ENCODE results near the gene MYH13.
A peak's percentile ranks its signal among the peaks of the same experiment; 100 is the strongest.
"Not testable (repeated sequence)": the region's sequence is repeated elsewhere in the genome, so short reads cannot be mapped to it uniquely, and the experiment has no call there.

MYH13 gene

GRCh38 chr17:10295728-10296343 lies 77.0 kb downstream of the MYH13 start:
- DNase-seq: peak; percentile 78

DNA sequence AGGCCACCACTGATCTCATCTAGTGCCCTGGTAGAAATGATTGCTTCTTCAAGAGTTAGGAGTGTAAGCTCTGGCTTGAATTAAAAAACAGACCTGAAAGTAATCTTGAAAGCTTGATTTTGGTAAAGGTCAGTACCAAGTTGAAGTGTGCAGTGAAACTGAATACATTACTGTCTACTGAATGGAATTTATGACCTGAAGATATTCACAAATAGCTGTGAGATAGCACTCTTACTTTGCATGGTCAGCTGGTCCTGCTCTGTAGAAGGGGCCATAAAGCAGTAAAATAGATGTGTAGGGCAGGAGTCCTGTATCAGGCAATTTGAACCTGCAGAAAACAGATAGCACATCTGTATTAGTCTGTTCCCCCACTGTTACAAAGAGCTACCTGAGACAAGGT lies 78.6 kb downstream of the MYH13 start:
- DNase-seq: no peak

DNA sequence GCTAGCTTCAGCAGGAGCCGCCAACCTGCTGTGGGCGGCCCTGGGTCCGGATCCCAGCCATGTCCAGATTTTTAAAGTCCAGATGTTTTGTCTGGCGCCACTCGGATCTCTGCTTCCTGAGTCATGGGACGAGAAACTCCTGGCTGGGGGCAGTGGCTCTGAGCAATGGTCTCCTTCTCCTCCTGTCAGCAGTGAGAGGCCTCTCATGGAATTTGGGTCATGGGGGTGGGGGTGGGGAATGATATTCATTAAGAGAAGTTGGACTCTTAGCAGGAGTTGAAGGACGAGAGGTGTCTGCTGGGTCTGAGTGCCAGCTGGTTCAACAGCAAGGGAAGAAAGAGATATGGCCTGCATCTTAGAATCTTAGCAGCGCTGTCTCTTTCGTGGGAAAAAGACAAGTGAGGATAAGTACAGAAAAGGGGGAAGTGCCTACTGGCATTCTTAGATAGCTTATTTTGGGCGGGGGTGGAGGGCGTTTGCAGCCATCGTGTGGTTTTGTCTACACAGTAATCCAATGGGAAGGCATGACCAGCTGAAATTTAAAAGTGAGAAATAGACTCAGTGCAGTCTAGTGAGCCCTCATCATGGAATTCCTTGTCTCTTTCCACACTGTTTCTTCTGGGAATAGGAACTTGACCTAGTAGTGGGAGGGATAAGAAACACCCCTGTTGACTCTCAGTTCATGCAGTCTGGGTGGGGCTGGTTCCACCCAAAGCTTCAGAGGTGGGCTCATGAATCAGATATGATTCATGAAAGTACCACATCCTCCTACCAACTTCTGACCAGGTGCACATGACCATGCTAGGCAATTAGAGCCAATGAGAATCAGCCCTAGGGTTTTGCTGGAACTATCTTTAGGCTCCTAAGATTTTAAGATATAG lies 80.5 kb downstream of the MYH13 start:
- peak; percentile 65 for DNase-seq

DNA sequence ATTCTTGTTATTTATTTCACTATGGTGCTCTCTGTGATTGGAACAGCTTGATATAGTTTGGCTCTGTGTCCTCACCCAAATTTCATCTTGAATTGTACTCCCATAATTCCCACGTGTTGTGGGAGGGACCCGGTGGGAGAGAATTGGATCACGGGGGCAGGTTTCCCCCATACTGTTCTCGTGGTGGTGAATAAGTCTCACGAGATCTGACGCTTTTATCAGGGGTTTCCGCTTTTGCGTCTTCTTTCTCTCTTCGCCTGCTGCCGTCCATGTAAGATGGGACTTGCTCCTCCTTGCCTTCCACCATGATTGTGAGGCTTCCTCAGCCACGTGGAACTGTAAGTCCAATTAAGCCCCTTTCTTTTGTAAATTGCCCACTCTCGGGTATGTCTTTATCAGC lies 81.2 kb downstream of the MYH13 start:
- DNase-seq: not testable (repeated sequence)

GRCh38 chr17:10290041-10290440 lies 82.8 kb downstream of the MYH13 start:
- DNase-seq: peak; percentile 18

DNA sequence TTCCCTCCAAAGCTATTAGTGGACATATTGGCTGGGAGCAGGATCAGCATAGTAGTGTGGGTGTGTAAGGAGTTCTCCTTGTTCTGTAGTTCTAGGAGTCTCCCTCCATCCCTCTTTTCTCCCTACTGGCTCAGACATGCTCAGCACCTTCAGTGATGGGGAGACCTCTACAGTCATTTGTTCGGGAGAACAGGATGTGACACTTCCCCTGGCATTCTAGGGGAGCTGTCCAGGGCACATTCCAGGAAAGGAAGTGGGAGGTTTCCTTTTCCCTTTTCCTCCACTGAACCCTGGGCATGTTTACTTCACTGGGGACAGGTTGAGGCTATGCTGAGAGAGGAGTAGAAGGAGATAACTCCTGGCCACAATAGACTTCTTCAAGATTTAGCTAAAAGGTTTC lies 86.5 kb downstream of the MYH13 start:
- no peak for DNase-seq

DNA sequence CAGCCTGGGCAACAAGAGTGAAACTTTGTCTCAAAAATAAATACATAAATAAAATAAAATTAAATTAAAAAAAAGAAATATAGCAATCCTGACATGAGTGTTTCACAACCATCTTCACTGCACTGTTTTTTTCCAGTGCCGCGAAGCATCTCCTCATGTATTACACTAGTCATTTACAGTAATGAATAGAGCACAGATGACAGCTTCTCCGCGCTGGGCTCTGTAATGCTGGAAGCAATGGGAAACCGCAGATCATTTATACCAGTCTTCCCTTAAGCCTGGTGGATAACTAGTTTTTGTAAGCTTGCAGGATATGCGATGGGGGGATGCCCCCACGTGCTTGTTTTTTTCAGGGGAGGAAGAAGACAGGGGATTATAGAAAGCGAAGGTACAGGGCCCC lies 86.9 kb downstream of the MYH13 start:
- no peak for DNase-seq

DNA sequence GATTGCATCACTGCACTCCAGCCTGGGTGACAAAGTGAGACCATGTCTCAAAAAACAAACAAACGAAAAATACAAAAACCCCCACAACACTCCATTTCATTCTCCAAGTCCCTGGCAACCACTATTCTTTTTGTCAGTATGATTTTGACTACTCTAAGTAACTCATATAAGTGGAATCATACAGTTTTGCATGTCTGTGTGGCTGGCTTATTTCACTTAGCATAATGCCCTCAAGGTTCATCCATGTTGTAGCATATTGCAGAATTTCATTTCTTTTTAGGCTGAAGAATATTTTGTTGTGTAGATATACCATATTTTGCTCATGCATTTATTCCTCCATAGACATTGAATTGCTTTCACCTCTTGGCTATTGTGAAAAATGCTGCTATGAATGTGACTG lies 92.7 kb downstream of the MYH13 start:
- DNase-seq: no peak

- no peak for DNase-seq
These were observed 94.6 kb downstream of the MYH13 start for GRCh38 chr17:10278218-10278617.

DNA sequence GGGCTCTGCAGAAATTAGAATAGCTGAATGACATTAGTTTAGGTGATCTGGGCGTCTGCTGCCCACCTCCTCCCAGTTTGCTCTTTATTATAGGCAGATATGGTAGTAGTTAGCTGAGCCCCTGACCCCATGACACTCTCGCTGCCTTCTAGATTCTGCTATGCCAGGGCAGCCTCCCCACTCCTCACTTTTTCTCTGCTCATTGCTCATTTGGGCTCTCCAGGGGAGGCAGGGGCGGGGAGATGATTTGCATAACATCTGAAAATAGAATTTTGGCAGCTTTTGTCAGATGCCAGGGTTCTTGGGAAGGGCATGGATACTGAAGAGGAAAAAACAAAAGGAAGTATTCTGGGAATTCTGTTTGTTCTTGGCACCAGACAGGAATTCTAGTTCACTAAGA lies 96.4 kb downstream of the MYH13 start:
- no peak for DNase-seq

- no peak for DNase-seq
These were observed 97.4 kb downstream of the MYH13 start for GRCh38 chr17:10275418-10275817.

- DNase-seq: peak; percentile 80
These were observed 101.7 kb downstream of the MYH13 start for GRCh38 chr17:10271106-10271562.

- DNase-seq: peak; percentile 93
These were observed 102.5 kb downstream of the MYH13 start for GRCh38 chr17:10270258-10270657.

DNA sequence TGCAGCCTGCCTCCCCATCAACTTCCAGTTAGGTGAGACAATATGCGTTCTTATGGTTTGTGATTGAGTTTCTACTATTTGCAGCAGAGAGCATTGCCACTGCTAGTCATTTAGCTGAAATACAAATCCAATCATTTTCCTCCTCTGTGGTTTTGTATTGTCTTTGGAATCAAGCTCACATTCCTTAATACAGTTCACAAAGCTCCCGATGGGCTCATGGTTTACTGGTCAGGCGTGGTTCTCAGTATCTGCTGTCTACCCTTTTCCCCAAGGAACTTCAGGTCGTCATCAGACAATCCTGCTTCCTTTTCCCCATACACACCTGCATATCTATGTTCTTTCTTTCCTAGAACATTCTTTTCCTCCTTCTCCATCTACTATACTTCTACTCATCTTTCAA lies 104.8 kb downstream of the MYH13 start:
- DNase-seq: no peak

GRCh38 chr17:10266296-10266876 lies 106.4 kb downstream of the MYH13 start:
- DNase-seq: peak; percentile 47

DNA sequence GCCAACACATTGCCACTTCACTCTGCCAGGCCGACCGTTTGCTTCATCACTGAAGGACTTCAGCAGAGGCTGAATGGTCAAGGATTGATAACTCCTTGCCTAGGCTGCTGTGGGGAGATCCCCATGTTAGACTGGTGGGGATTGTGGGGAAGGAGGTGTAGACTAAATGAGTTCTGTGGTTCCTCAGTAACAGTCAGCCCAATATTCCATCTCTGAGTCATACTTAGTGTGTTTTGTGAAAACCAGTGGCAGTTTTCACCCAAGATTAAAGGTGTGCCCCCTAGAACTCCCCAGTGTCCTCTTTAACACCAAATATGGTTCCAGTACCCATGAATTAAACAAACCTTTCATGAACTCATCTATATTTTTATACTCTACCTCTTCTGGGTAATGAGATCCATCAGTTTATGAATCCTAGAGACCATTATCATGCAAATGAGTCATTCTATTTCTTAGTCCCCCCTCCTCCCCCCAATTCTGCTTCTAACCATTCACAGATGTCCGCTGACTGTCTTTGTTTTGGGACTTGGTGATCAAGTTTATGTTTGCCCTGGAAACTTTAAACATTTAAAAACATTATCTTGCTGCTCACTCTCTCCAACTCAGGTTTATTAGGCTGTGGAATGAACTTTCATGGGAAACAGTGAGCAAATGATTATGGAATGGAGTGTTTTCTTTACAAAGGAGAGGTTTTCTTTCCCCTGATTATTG lies 107.6 kb downstream of the MYH13 start:
- no peak for DNase-seq

DNA sequence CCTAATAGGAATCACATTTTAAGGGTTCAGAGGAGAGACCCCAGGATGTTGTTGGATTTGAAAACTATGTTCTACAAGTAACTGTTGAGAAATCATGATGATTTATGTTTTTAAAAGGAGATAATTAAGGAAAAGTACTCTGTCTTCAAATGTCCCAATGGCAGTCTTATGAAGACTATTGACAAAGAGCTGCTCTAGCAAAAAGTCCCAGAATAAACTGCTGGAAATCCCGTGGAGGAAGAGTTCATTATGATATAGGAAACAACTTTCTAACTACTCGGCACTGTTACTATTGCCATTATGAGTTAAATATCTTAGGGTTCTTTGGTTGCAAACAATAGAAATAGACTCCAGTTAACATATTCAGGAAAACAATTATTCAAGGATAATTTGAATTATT lies 108.8 kb downstream of the MYH13 start:
- peak; percentile 48 for DNase-seq

- DNase-seq: no peak
These were observed 110.4 kb downstream of the MYH13 start for GRCh38 chr17:10262451-10262850.

GRCh38 chr17:10261098-10261497 lies 111.7 kb downstream of the MYH13 start:
- no peak for DNase-seq

DNA sequence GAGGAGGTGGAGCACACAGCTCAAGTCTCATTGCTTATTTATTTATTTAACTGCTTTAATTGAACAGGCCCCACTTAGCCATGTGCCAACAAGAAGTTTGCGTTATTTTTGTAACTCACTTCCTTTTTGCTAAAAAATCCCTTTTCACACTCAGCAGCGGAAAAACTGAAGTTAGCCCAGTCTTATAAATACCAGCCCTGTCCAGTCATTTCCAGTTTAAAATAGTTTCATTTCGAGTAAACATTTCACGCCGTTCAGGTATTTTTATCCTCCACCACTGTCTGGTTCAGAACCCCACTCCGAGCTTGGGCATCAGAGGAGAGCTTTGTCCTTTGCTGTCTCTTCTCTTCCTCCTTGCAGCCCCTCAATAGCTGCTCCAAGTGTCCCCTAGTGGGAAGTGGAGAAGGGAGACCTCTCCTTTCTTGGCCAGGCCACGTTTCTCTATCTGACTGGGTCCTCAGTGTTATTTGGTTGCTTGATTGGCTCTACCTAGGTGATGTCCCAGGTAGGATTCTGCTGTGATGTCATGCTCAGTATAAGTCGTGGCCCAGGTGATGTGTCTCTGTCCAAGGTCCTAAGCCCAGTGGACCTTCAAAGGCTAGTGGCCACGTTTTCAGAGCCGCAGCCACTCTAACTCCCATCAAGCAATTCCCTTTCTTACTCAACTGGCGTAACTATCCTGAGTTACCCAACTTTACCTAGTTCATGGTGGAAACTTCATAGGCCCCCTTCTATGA lies 121.4 kb downstream of the MYH13 start:
- peak; percentile 68 for DNase-seq
